DOHH2 (cell line): ENCODE measurements around the gene SLC9A9.

Source experiments
- H3F3A ChIP-seq: fragments of 200-600 bp; sonication (generic), shearing (Covaris generic); 2 replicates; pipeline ENCODE4 v1.6.0; 2016; ENCODE audit warnings: antibody characterized with exemption, mild to moderate bottlenecking; ENCODE audit not compliant: control insufficient read depth, insufficient read depth
- H3K27ac ChIP-seq: fragments of 200-600 bp; sonication (generic); 2 replicates; pipeline ENCODE4 v1.5.1; 2014; ENCODE audit warnings: low read depth, mild to moderate bottlenecking, low read length, moderate library complexity
- H3K27me3 ChIP-seq: fragments of 200-600 bp; sonication (generic); 2 replicates; pipeline ENCODE4 v1.6.1; 2014; ENCODE audit warnings: mild to moderate bottlenecking, low read length, mixed read lengths; ENCODE audit not compliant: control insufficient read depth
- H3K36me3 ChIP-seq: fragments of 200-600 bp; sonication (generic); 2 replicates; pipeline ENCODE4 v1.6.1; 2014; ENCODE audit warnings: mild to moderate bottlenecking, low read length, moderate library complexity, mixed read lengths; ENCODE audit not compliant: control insufficient read depth
- H3K4me1 ChIP-seq: fragments of 200-600 bp; sonication (generic); 2 replicates; pipeline ENCODE4 v1.6.1; 2014; ENCODE audit warnings: mild to moderate bottlenecking, low read length, mixed read lengths; ENCODE audit not compliant: control insufficient read depth
- H3K4me2 ChIP-seq: fragments of 200-600 bp; sonication (generic); 2 replicates; pipeline ENCODE4 v1.6.0; 2014; ENCODE audit warnings: mild to moderate bottlenecking, low read length, moderate library complexity
- H3K4me3 ChIP-seq: fragments of 200-600 bp; sonication (generic); 2 replicates; pipeline ENCODE4 v1.5.1; 2014; ENCODE audit warnings: mild to moderate bottlenecking, low read length, mixed read lengths
- H3K79me2 ChIP-seq: fragments of 200-600 bp; sonication (generic); 2 replicates; pipeline ENCODE4 v1.6.1; 2014; ENCODE audit warnings: mild to moderate bottlenecking, low read length, mixed read lengths; ENCODE audit not compliant: control insufficient read depth
- H3K9me2 ChIP-seq: fragments of 200-600 bp; sonication (generic); replicated peaks from 2 replicates; pipeline ENCODE4 v1.6.1; 2014; ENCODE audit warnings: mild to moderate bottlenecking, low read length, mixed read lengths; ENCODE audit not compliant: control insufficient read depth
- H3K9me3 ChIP-seq: fragments of 200-600 bp; sonication (generic); 2 replicates; pipeline ENCODE4 v1.6.1; 2014; ENCODE audit warnings: antibody characterized with exemption, low read length, mixed read lengths; ENCODE audit not compliant: control insufficient read depth, insufficient read depth
- H4K20me1 ChIP-seq: fragments of 200-600 bp; sonication (generic); 2 replicates; pipeline ENCODE4 v1.6.0; 2014; ENCODE audit warnings: low read depth, mild to moderate bottlenecking, antibody characterized with exemption, low read length, moderate library complexity; ENCODE audit not compliant: control insufficient read depth, insufficient read depth
- CTCF ChIP-seq: fragments of 200-600 bp; sonication (generic); IDR thresholded peaks from one replicate; pipeline ENCODE4 v1.5.1; 2014; ENCODE audit warnings: antibody characterized with exemption, mild to moderate bottlenecking, low read depth, low read length; ENCODE audit not compliant: poor library complexity, severe bottlenecking
- EZH2phosphoT487 ChIP-seq: fragments of 200-600 bp; sonication (generic); IDR thresholded peaks from 2 replicates; pipeline ENCODE4 v1.6.1; 2017; ENCODE audit warnings: borderline replicate concordance, mild to moderate bottlenecking, antibody characterized with exemption, low read length, moderate library complexity, mixed read lengths

Gene SLC9A9

DNA sequence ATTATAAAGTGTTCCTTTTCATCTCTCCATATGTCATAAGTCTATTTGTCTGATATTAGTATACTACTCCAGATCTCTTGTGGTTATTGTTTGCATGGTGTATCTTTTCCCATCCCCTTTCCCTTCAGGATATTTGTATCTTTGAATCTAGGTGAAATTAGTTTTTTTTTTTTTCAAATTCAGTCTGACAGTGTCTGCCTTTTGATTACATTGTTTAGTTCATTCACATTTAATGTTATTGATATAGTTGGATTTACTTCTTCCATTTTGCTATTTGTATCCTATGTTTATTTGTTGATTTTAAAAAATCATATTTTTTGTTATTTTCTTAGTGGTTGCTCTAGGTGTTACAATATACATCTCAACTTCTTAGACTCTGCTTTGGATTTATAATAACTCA is 445.7 kb downstream of the SLC9A9 start:
- Histone ChIP-seq H3K36me3 (no peaks in the 10 kb centered on the region), H3K27me3 (no peaks in the 10 kb centered on the region), H3K79me2 (no peaks in the 10 kb centered on the region), H3K4me3 (no peak overlapping the region), H3F3A (no peaks in the 10 kb centered on the region), H3K4me2 (no peak overlapping the region), H3K4me1 (no peaks in the 10 kb centered on the region), H3K9me2 (no peaks in the 10 kb centered on the region), H4K20me1 (no peaks in the 10 kb centered on the region), H3K9me3 (no peaks in the 10 kb centered on the region), H3K27ac (no peak overlapping the region)
- no peak for TF ChIP-seq EZH2phosphoT487
- no peak for TF ChIP-seq CTCF

GRCh38 chr3:143396790-143397189 is 451.5 kb downstream of the SLC9A9 start:
- TF ChIP-seq EZH2phosphoT487 = no peak
- no peaks in the 10 kb centered on the region for H3K4me1 ChIP-seq
- no peak overlapping the region for H3K4me3 ChIP-seq
- no peak overlapping the region for H3K4me2 ChIP-seq
- H3K79me2 ChIP-seq = no peaks in the 10 kb centered on the region
- H3F3A ChIP-seq = no peaks in the 10 kb centered on the region
- no peaks in the 10 kb centered on the region for H4K20me1 ChIP-seq
- H3K27ac ChIP-seq = no peak overlapping the region
- H3K36me3 ChIP-seq = no peaks in the 10 kb centered on the region
- no peaks in the 10 kb centered on the region for H3K9me3 ChIP-seq
- H3K27me3 ChIP-seq = no peaks in the 10 kb centered on the region
- no peaks in the 10 kb centered on the region for H3K9me2 ChIP-seq

- TF ChIP-seq EZH2phosphoT487 (no peak), CTCF (no peak)
- Histone ChIP-seq H3K79me2 (no peaks in the 10 kb centered on the region), H3K4me1 (no peaks in the 10 kb centered on the region), H3K36me3 (no peaks in the 10 kb centered on the region), H3K9me2 (no peaks in the 10 kb centered on the region), H3K27ac (no peak overlapping the region), H4K20me1 (no peaks in the 10 kb centered on the region), H3K4me2 (no peak overlapping the region), H3K4me3 (no peak overlapping the region), H3F3A (no peaks in the 10 kb centered on the region), H3K27me3 (no peaks in the 10 kb centered on the region), H3K9me3 (no peaks in the 10 kb centered on the region)
Observed at GRCh38 chr3:143389388-143389787, 458.9 kb downstream of the SLC9A9 start.

DNA sequence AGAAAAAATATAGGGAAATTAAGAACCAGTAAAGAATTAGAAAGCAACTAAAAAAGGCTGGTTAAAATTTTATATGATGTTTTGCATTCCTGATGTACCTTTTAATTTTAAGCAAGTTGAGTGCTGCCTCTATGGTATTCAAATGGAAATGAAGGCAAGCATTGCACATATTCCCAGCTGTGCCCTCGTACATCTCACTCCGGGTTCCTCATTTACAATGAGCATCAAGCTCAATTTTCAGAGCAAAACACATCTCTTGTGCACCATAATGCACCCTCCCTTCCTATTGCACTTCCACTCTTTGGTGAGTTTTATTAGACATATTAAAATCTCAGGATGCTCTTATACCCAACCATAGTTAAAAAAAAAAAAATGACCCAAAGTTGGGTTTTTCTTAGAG is 460.8 kb downstream of the SLC9A9 start:
- H3K27me3 ChIP-seq = no peaks in the 10 kb centered on the region
- TF ChIP-seq CTCF (no peak), EZH2phosphoT487 (no peak)
- no peaks in the 10 kb centered on the region for H3K9me3 ChIP-seq
- no peaks in the 10 kb centered on the region for H3F3A ChIP-seq
- H4K20me1 ChIP-seq = no peaks in the 10 kb centered on the region
- no peaks in the 10 kb centered on the region for H3K36me3 ChIP-seq
- H3K4me2 ChIP-seq = no peak overlapping the region
- H3K27ac ChIP-seq = no peak overlapping the region
- no peak overlapping the region for H3K4me3 ChIP-seq
- H3K4me1 ChIP-seq = no peaks in the 10 kb centered on the region
- no peaks in the 10 kb centered on the region for H3K9me2 ChIP-seq
- no peaks in the 10 kb centered on the region for H3K79me2 ChIP-seq
